ENCODE data around the gene RTN1. TPM values are rescaled to one million over a fixed set of nuclear protein-coding genes. Genes with fewer than 3 reads are reported as not detected.
A peak's percentile ranks its signal among the peaks of the same experiment; 100 is the strongest.

Gene RTN1
- total RNA-seq, 1 donor from 2014 or later = 0.79 TPM

DNA sequence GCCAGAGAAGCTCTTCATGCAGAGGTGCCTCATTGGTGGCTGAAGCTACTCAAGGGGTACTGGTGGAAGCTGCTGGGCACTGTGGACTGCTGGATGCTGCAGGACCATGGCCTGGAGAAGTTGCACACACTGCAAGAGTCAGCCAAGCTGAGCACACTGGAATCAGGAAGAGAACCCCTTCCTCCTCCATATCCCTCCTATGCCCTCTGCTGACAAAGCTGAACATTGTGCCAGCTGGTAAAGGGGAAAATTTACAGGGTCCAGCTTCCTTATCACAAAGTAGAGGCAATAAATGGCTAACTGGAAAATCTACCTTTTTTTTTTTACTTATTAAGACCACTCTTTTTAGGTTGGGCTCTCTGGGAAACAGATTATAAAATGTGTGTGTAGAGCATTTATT lies 300.5 kb downstream of the RTN1 start:
- DNase-seq (ENCODE audit: low read depth) = no peak
- Histone ChIP-seq H3K4me3 (ENCODE audit: low read depth, low read length) (no peak overlapping the region), H3K27me3 (ENCODE audit: control insufficient read depth, insufficient read depth, low read length) (no peaks in the 10 kb centered on the region), H3K36me3 (ENCODE audit: control insufficient read depth, insufficient read depth, low read length) (no peaks in the 10 kb centered on the region)
- TF ChIP-seq, protein P1, sequence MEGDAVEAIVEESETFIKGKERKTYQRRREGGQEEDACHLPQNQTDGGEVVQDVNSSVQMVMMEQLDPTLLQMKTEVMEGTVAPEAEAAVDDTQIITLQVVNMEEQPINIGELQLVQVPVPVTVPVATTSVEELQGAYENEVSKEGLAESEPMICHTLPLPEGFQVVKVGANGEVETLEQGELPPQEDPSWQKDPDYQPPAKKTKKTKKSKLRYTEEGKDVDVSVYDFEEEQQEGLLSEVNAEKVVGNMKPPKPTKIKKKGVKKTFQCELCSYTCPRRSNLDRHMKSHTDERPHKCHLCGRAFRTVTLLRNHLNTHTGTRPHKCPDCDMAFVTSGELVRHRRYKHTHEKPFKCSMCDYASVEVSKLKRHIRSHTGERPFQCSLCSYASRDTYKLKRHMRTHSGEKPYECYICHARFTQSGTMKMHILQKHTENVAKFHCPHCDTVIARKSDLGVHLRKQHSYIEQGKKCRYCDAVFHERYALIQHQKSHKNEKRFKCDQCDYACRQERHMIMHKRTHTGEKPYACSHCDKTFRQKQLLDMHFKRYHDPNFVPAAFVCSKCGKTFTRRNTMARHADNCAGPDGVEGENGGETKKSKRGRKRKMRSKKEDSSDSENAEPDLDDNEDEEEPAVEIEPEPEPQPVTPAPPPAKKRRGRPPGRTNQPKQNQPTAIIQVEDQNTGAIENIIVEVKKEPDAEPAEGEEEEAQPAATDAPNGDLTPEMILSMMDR (IDR thresholded peaks at IDR 0.05; ENCODE audit: insufficient read depth, low read length, poor library complexity, severe bottlenecking) = peak; percentile 34

GRCh38 chr14:59566725-59567124 lies 303.9 kb downstream of the RTN1 start:
- Histone ChIP-seq H3K4me3 (ENCODE audit: low read depth, low read length) (no peak overlapping the region), H3K36me3 (ENCODE audit: control insufficient read depth, insufficient read depth, low read length) (no peaks in the 10 kb centered on the region), H3K27me3 (ENCODE audit: control insufficient read depth, insufficient read depth, low read length) (no peaks in the 10 kb centered on the region)
- DNase-seq (ENCODE audit: low read depth) = no peak
- TF ChIP-seq, protein P1 (IDR thresholded peaks at IDR 0.05; ENCODE audit: insufficient read depth, low read length, poor library complexity, severe bottlenecking) = no peak

DNA sequence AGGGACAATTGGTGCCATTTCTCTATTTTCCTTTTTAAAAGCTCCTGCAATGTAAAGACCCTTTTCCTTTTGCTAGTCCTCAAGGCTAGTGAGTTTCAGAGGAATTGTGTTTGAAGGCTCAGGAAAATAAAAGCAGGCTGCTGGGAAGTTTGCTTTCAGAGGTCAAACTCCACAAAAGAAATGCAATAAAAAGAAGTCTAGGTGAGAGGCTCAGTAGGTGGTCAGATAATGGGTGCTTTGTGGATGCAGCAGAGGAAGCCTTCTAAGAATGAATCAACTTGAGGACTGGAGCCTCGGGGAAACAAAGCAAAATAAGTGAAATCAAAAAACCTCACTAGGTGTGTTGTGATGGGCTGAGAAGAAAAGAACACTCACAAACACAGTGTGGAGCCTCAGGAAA lies 304.3 kb downstream of the RTN1 start:
- H3K4me3 ChIP-seq (ENCODE audit: low read depth, low read length) = no peak overlapping the region
- no peaks in the 10 kb centered on the region for H3K36me3 ChIP-seq (ENCODE audit: control insufficient read depth, insufficient read depth, low read length)
- no peaks in the 10 kb centered on the region for H3K27me3 ChIP-seq (ENCODE audit: control insufficient read depth, insufficient read depth, low read length)
- no peak for DNase-seq (ENCODE audit: low read depth)
- TF ChIP-seq, protein P1 (IDR thresholded peaks at IDR 0.05; ENCODE audit: insufficient read depth, low read length, poor library complexity, severe bottlenecking) = no peak

DNA sequence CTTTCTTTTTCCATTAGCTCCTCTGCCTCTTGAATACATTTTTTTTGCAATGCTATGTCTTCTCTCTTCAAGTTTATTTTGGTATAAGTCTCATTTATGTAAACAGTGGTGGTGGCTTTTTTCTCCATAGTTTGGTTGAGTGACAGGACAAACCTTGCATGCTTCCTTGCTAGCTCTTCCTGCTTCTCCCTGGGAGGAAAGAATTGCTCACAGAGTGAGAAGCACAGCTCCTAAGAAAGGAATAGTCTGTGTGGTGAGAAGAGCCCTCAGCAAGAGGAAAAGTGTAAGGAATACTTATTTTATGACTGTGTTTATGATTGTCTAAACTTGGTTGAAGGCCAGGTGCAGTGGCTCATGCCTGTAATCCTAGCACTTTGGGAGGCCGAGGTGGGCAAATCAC lies 305.5 kb downstream of the RTN1 start:
- Histone ChIP-seq H3K27me3 (ENCODE audit: control insufficient read depth, insufficient read depth, low read length) (no peaks in the 10 kb centered on the region), H3K4me3 (ENCODE audit: low read depth, low read length) (no peak overlapping the region), H3K36me3 (ENCODE audit: control insufficient read depth, insufficient read depth, low read length) (no peaks in the 10 kb centered on the region)
- DNase-seq (ENCODE audit: low read depth) = no peak
- TF ChIP-seq, protein P1 (IDR thresholded peaks at IDR 0.05; ENCODE audit: insufficient read depth, low read length, poor library complexity, severe bottlenecking) = no peak

GRCh38 chr14:59564366-59564765 lies 306.2 kb downstream of the RTN1 start:
- no peaks in the 10 kb centered on the region for H3K27me3 ChIP-seq (ENCODE audit: control insufficient read depth, insufficient read depth, low read length)
- TF ChIP-seq, protein P1 (IDR thresholded peaks at IDR 0.05; ENCODE audit: insufficient read depth, low read length, poor library complexity, severe bottlenecking) = no peak
- no peak for DNase-seq (ENCODE audit: low read depth)
- no peak overlapping the region for H3K4me3 ChIP-seq (ENCODE audit: low read depth, low read length)
- H3K36me3 ChIP-seq (ENCODE audit: control insufficient read depth, insufficient read depth, low read length) = no peaks in the 10 kb centered on the region

GRCh38 chr14:59547310-59547709 lies 323.3 kb downstream of the RTN1 start:
- TF ChIP-seq, protein P1 (IDR thresholded peaks at IDR 0.05; ENCODE audit: insufficient read depth, low read length, poor library complexity, severe bottlenecking) = no peak
- Histone ChIP-seq H3K36me3 (ENCODE audit: control insufficient read depth, insufficient read depth, low read length) (no peaks in the 10 kb centered on the region), H3K27me3 (ENCODE audit: control insufficient read depth, insufficient read depth, low read length) (no peaks in the 10 kb centered on the region), H3K4me3 (ENCODE audit: low read depth, low read length) (no peak overlapping the region)
- no peak for DNase-seq (ENCODE audit: low read depth)

Measured in kidney epithelial cell (primary cell).